GM23248 (cell line): Measurements from ENCODE around the gene BRPF3.

Source experiments
- EZH2 ChIP-seq: fragments of 200-600 bp; sonication (generic); IDR thresholded peaks from 2 replicates; pipeline ENCODE4 v1.6.1; 2018; ENCODE audit warnings: antibody characterized with exemption, mild to moderate bottlenecking; ENCODE audit not compliant: insufficient read depth, poor library complexity, severe bottlenecking
- EZH2phosphoT487 ChIP-seq: fragments of 200-600 bp; sonication (generic); IDR thresholded peaks from 2 replicates; pipeline ENCODE4 v1.6.1; 2018; ENCODE audit warnings: antibody characterized with exemption, moderate library complexity, mild to moderate bottlenecking, low read depth; ENCODE audit not compliant: insufficient read depth

GRCh38 chr6:36202101-36202500 is 5.6 kb downstream of the BRPF3 start:
- TF ChIP-seq EZH2, result no peak
- TF ChIP-seq EZH2phosphoT487, result no peak
